ENCODE data around the gene REPIN1.

DNA sequence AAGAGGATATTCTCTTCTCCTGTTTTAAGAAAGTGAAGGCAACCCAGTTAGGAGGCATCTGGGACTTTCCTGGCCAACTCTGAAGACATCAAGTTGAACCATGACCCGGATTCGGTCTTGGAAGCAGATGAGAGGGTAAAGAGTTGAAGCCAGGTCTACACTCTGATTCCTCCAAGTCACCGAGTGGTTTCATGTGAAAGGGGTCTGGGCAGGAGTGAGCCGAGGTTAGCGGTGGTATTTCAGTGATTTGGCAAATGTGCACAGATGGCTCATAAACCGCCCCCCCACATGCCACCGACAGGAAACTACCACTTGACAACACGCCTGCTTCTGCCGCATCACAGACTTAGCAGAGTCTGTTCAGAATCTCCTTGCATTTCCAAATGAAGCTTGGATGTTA lies 11.4 kb upstream of the REPIN1 start:
- TF ChIP-seq EZH2 (optimal IDR thresholded peaks at IDR 0.05; ENCODE audit: low read depth, low read length) (no peak), EZH2phosphoT487 (IDR thresholded peaks at IDR 0.05; ENCODE audit: low read length) (no peak)
- TF ChIP-seq, protein P1, sequence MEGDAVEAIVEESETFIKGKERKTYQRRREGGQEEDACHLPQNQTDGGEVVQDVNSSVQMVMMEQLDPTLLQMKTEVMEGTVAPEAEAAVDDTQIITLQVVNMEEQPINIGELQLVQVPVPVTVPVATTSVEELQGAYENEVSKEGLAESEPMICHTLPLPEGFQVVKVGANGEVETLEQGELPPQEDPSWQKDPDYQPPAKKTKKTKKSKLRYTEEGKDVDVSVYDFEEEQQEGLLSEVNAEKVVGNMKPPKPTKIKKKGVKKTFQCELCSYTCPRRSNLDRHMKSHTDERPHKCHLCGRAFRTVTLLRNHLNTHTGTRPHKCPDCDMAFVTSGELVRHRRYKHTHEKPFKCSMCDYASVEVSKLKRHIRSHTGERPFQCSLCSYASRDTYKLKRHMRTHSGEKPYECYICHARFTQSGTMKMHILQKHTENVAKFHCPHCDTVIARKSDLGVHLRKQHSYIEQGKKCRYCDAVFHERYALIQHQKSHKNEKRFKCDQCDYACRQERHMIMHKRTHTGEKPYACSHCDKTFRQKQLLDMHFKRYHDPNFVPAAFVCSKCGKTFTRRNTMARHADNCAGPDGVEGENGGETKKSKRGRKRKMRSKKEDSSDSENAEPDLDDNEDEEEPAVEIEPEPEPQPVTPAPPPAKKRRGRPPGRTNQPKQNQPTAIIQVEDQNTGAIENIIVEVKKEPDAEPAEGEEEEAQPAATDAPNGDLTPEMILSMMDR (IDR thresholded peaks at IDR 0.05; ENCODE audit: low read length): no peak

All from MM.1S (cell line).